Measurements from ENCODE around the gene NUDCD3. TPM values are rescaled to one million over a fixed set of nuclear protein-coding genes. Genes with fewer than 3 reads are reported as not detected.

NUDCD3 gene
- total RNA-seq, 4 donors from 2014 or later: 44.7 to 57.3 (median 49.7) TPM

GRCh38 chr7:44392618-44393010, 97.8 kb downstream of the NUDCD3 start:
- H3K36me3 ChIP-seq: peaks cover 2 to 70% (median 7%) of the 10 kb centered on the region in 3 donors
- DNase-seq (ENCODE audit: low spot score in 2 of 2): no peak
- H3K27me3 ChIP-seq: no peaks in the 10 kb centered on the region
- H3K4me1 ChIP-seq: no peaks in the 10 kb centered on the region
- H3K9me3 ChIP-seq: no peaks in the 10 kb centered on the region
- H3K27ac ChIP-seq: no peak overlapping the region
- no peak overlapping the region for H3K4me3 ChIP-seq
- no peak for TF ChIP-seq CTCF (IDR thresholded peaks at IDR 0.05)
- TF ChIP-seq EP300 (IDR thresholded peaks at IDR 0.05): no peak
- no peak for TF ChIP-seq POLR2A (IDR thresholded peaks at IDR 0.05)

DNA sequence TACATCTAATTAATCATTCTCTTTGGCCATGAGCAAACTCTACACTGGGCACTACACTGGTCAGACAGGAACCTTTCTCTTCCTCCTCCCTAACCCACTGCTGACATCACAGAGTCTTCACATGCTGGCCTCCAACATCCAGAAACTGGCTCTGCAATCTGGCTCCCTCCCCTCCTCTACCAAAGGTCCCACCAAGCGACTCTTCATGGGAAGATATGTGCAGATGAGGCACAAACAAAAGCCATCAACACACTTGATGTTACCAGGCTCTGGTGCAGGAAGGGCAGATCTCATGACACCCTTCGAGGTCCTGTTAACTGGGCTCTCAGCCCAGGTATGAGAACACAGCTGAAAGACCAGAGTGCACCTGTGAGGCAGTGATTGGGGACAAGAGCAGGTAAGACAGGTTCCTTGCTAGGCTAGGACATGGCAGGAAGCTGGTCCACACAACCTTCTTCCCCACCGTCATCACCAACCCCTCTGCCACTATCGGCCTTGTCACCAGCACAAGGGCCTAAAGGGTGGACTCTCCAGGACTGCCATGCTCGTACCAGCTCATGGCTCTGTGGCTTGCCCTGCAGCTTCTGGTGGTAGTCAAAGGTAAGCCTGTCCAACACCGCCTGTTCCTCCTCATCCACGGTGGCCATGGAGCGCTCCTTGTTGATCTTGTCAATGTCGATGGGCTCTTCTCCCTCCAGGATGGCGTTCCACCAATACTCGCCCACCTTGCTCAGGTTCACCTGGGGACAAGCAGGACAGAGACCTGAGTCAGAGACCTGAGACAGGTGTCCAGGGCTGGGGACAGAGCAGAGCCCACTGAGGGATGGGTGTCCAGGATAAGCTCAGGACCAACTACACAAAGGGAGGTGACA, 98.5 kb downstream of the NUDCD3 start:
- DNase-seq (ENCODE audit: low spot score in 2 of 2): no peak
- Histone ChIP-seq H3K4me3 (no peak overlapping the region), H3K27me3 (no peaks in the 10 kb centered on the region), H3K4me1 (no peaks in the 10 kb centered on the region), H3K27ac (no peak overlapping the region), H3K9me3 (no peaks in the 10 kb centered on the region), H3K36me3 (peaks cover 2 to 75% (median 7%) of the 10 kb centered on the region in 3 donors)
- no peak for TF ChIP-seq POLR2A (IDR thresholded peaks at IDR 0.05)
- no peak for TF ChIP-seq CTCF (IDR thresholded peaks at IDR 0.05)
- no peak for TF ChIP-seq EP300 (IDR thresholded peaks at IDR 0.05)
- WGBS, 2 donors: 94 to 96% methylated on average over 11 of the region's 11 CpGs

DNA sequence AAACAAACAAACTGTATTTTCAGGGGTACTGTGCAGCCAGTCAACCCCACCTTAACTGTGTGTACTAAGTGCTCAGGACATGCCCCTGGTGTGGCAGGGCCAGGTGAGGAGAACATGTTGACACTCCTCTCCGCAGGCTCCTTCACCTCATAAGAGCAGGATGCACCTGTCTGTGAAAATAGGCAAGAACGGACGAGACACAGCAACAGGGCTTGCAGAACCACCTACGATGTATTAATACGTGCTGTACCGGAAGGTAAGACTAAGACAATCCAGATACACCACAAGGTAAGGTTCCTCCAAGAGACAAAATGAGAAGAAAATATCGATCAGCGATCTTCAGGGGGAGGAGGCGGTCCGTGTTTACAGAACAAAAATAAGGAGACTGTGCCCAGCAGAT, 99.3 kb downstream of the NUDCD3 start:
- DNase-seq (ENCODE audit: low spot score in 2 of 2): no peak
- H3K4me1 ChIP-seq: no peaks in the 10 kb centered on the region
- no peaks in the 10 kb centered on the region for H3K27me3 ChIP-seq
- H3K36me3 ChIP-seq: peaks cover 2 to 83% (median 7%) of the 10 kb centered on the region in 3 donors
- TF ChIP-seq CTCF (IDR thresholded peaks at IDR 0.05) (no peak), POLR2A (IDR thresholded peaks at IDR 0.05) (no peak), EP300 (IDR thresholded peaks at IDR 0.05) (no peak)
- no peaks in the 10 kb centered on the region for H3K9me3 ChIP-seq
- 88 to 91% methylated on average over 10 of the region's 10 CpGs for WGBS, 2 donors
- H3K4me3 ChIP-seq: no peak overlapping the region
- H3K27ac ChIP-seq: no peak overlapping the region

GRCh38 chr7:44390701-44391100, 99.8 kb downstream of the NUDCD3 start:
- 95 to 96% methylated on average over 2 of the region's 2 CpGs for WGBS, 2 donors
- Histone ChIP-seq H3K4me3 (no peak overlapping the region), H3K27me3 (no peaks in the 10 kb centered on the region), H3K36me3 (peaks cover 2 to 88% (median 7%) of the 10 kb centered on the region in 3 donors), H3K9me3 (no peaks in the 10 kb centered on the region), H3K27ac (no peak overlapping the region), H3K4me1 (no peaks in the 10 kb centered on the region)
- no peak for DNase-seq (ENCODE audit: low spot score in 2 of 2)
- TF ChIP-seq CTCF (IDR thresholded peaks at IDR 0.05) (no peak), EP300 (IDR thresholded peaks at IDR 0.05) (no peak), POLR2A (IDR thresholded peaks at IDR 0.05) (no peak)
